Measurements from ENCODE around the gene ARHGEF28. TPM values are rescaled to one million over a fixed set of nuclear protein-coding genes. Genes with fewer than 3 reads are reported as not detected.

The ARHGEF28 gene
- total and polyA plus RNA-seq, 2 of the 4 experiments (the other 2 are of a cell fraction), result 3.6 to 16.0 TPM

- Histone ChIP-seq H2BK20ac (ENCODE audit: low read depth, low read length) (no peak overlapping the region), H2BK120ac (ENCODE audit: low read depth, low read length) (no peak overlapping the region), H4K91ac (ENCODE audit: insufficient read depth, low read depth, low read length) (no peak overlapping the region), H3K27me3 (ENCODE audit: control insufficient read depth, insufficient read depth, low read length) (no peaks in the 10 kb centered on the region), H4K8ac (ENCODE audit: low read depth in 2 of 2, low read length in 2 of 2) (no peak overlapping the region), H3K36me3 (ENCODE audit: control insufficient read depth, insufficient read depth, low read length) (peaks cover 1% of the 10 kb centered on the region), H2BK5ac (ENCODE audit: low read depth, low read length, poor library complexity, severe bottlenecking) (no peak overlapping the region), H3K27ac (ENCODE audit: insufficient read depth, low read length) (no peak overlapping the region), H4K5ac (ENCODE audit: low read depth, low read length) (no peak overlapping the region), H3K4ac (ENCODE audit: low read depth, low read length) (no peak overlapping the region), H2BK15ac (ENCODE audit: low read depth, low read length) (no peak overlapping the region), H2AK5ac (ENCODE audit: low read depth, low read length) (no peak overlapping the region), H3K4me3 (ENCODE audit: insufficient read depth, low read depth, low read length) (no peak overlapping the region), H3K23ac (ENCODE audit: low read depth, low read length) (no peak overlapping the region), H2AK9ac (replicated peaks; ENCODE audit: low read depth, low read length, poor library complexity) (no peak overlapping the region), H3K18ac (ENCODE audit: low read depth, low read length) (no peak overlapping the region), H3K9ac (ENCODE audit: low read depth, low read length) (no peak overlapping the region), H3K4me2 (ENCODE audit: low read depth, low read length) (no peak overlapping the region), H3K79me1 (ENCODE audit: low read depth in 1 of 2, low read length in 2 of 2) (peaks cover 1 to 8% of the 10 kb centered on the region in 2 experiments; a peak in 3 of 4 replicates), H3K9me3 (ENCODE audit: control insufficient read depth, insufficient read depth, low read length) (no peaks in the 10 kb centered on the region), H3K56ac (ENCODE audit: extremely low read depth, insufficient read depth, low read length) (no peak overlapping the region), H3K9me1 (ENCODE audit: insufficient read depth, low read length) (peaks cover 10% of the 10 kb centered on the region), H2AFZ (replicated peaks; ENCODE audit: low read length, poor library complexity) (no peak overlapping the region), H3K4me1 (ENCODE audit: control insufficient read depth, insufficient read depth, low read length) (peaks cover 12% of the 10 kb centered on the region), H3K14ac (replicated peaks; ENCODE audit: low read depth, low read length) (no peak overlapping the region), H4K20me1 (ENCODE audit: insufficient read depth, low read length) (no peaks in the 10 kb centered on the region)
- dilution Hi-C loops (cut with HindIII; ENCODE audit: low sequenced_read_pairs, unreplicated experiment), result no loop called here
- CTCF ChIA-PET, result no interaction called here
- POLR2A ChIA-PET (ENCODE audit: unreplicated experiment), result no interaction called here
- TF ChIP-seq BHLHE40 (IDR thresholded peaks at IDR 0.05; ENCODE audit: low read depth, low read length), result no peak
- TF ChIP-seq MXI1 (IDR thresholded peaks at IDR 0.05; ENCODE audit: borderline replicate concordance, low read depth, low read length), result no peak
- TF ChIP-seq, protein P1, sequence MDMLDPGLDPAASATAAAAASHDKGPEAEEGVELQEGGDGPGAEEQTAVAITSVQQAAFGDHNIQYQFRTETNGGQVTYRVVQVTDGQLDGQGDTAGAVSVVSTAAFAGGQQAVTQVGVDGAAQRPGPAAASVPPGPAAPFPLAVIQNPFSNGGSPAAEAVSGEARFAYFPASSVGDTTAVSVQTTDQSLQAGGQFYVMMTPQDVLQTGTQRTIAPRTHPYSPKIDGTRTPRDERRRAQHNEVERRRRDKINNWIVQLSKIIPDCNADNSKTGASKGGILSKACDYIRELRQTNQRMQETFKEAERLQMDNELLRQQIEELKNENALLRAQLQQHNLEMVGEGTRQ (IDR thresholded peaks at IDR 0.05; ENCODE audit: low read depth, low read length), result no peak
- TF ChIP-seq FOS (IDR thresholded peaks at IDR 0.05; ENCODE audit: low read depth, low read length), result no peak
- no peak for TF ChIP-seq NFE2L2 (IDR thresholded peaks at IDR 0.05; ENCODE audit: low read depth, low read length)
- TF ChIP-seq, protein P2, sequence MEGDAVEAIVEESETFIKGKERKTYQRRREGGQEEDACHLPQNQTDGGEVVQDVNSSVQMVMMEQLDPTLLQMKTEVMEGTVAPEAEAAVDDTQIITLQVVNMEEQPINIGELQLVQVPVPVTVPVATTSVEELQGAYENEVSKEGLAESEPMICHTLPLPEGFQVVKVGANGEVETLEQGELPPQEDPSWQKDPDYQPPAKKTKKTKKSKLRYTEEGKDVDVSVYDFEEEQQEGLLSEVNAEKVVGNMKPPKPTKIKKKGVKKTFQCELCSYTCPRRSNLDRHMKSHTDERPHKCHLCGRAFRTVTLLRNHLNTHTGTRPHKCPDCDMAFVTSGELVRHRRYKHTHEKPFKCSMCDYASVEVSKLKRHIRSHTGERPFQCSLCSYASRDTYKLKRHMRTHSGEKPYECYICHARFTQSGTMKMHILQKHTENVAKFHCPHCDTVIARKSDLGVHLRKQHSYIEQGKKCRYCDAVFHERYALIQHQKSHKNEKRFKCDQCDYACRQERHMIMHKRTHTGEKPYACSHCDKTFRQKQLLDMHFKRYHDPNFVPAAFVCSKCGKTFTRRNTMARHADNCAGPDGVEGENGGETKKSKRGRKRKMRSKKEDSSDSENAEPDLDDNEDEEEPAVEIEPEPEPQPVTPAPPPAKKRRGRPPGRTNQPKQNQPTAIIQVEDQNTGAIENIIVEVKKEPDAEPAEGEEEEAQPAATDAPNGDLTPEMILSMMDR (conservative IDR thresholded peaks at IDR 0.05; ENCODE audit: low read depth, low read length), result no peak
- TF ChIP-seq RCOR1 (IDR thresholded peaks at IDR 0.05; ENCODE audit: insufficient replicate concordance, low read length), result no peak
- no peak for TF ChIP-seq RAD21 (IDR thresholded peaks at IDR 0.05; ENCODE audit: low read length)
- TF ChIP-seq, protein P3, sequence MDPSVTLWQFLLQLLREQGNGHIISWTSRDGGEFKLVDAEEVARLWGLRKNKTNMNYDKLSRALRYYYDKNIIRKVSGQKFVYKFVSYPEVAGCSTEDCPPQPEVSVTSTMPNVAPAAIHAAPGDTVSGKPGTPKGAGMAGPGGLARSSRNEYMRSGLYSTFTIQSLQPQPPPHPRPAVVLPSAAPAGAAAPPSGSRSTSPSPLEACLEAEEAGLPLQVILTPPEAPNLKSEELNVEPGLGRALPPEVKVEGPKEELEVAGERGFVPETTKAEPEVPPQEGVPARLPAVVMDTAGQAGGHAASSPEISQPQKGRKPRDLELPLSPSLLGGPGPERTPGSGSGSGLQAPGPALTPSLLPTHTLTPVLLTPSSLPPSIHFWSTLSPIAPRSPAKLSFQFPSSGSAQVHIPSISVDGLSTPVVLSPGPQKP (IDR thresholded peaks at IDR 0.05; ENCODE audit: borderline replicate concordance, low read depth, low read length), result no peak
- TF ChIP-seq MAZ (IDR thresholded peaks at IDR 0.05; ENCODE audit: borderline replicate concordance, low read depth, low read length), result no peak
- no peak for TF ChIP-seq POLR2A (IDR thresholded peaks at IDR 0.05; ENCODE audit: low read depth, low read length)
- TF ChIP-seq MAFK (IDR thresholded peaks at IDR 0.05; ENCODE audit: low read depth, low read length), result no peak
- no peak for TF ChIP-seq RFX5 (IDR thresholded peaks at IDR 0.05; ENCODE audit: low read depth, low read length)
- TF ChIP-seq SMC3 (IDR thresholded peaks at IDR 0.05; ENCODE audit: low read depth, low read length), result no peak
- DNase-seq (no peak), ATAC-seq (ENCODE audit: low read depth) (no peak)
- in situ Hi-C loops (cut with MboI; ENCODE audit: low sequenced_read_pairs), result no loop called here
- no CpG with 5 or more reads among the region's 1 CpG for WGBS, 2 experiments (ENCODE audit: extremely low coverage in 2 of 2, insufficient read length in 1 of 2)
- intact Hi-C loops (cut with micrococcal nuclease), result no loop called here
- BruUV-seq (replicated peaks), result no TSS peak
Measured at GRCh38 chr5:73830646-73831045, 204.7 kb downstream of the ARHGEF28 start.
